Measurements from ENCODE around the gene CCDC148. TPM values are rescaled to one million over a fixed set of nuclear protein-coding genes. Genes with fewer than 3 reads are reported as not detected.

CCDC148 gene
- polyA plus RNA-seq, 3 donors, result not detected

- no peak overlapping the region for H2AFZ ChIP-seq (ENCODE audit: insufficient read depth, low read depth, low read length, poor library complexity, severe bottlenecking)
- H3K4me3 ChIP-seq (replicated peaks in 1 of 3; ENCODE audit: low read depth in 2 of 3, low read length in 3 of 3), result no peak overlapping the region
- H3K79me2 ChIP-seq (ENCODE audit: insufficient read depth, low read length), result peaks cover 64% of the 10 kb centered on the region
- intact Hi-C loops (cut with micrococcal nuclease), result no loop called here
- Mint-ChIP-seq H3K27ac (no peak overlapping the region), H3K27me3 (ENCODE audit: low read depth in 3 of 3) (peaks cover 3 to 15% (median 9%) of the 10 kb centered on the region in 3 donors), H3K4me1 (peaks cover 36% of the 10 kb centered on the region), H3K4me3 (peak overlapping the region; percentile 60 to 96), H3K36me3 (no peaks in the 10 kb centered on the region), H3K9me3 (no peaks in the 10 kb centered on the region)
- peaks cover 20 to 34% of the 10 kb centered on the region in 2 donors for H3K4me1 ChIP-seq (ENCODE audit: control insufficient read depth in 1 of 2, insufficient read depth in 2 of 2, low read length in 2 of 2)
- WGBS (ENCODE audit: insufficient coverage), result 85% methylated on average over 2 of the region's 9 CpGs
- H3K27me3 ChIP-seq (ENCODE audit: control insufficient read depth in 2 of 2, insufficient read depth in 2 of 2, low read length in 2 of 2), result peaks cover 2 to 4% of the 10 kb centered on the region in 2 donors
- no peak overlapping the region for H3K27ac ChIP-seq (ENCODE audit: low read depth in 1 of 2, low read length in 2 of 2)
- TF ChIP-seq CTCF (IDR thresholded peaks at IDR 0.05), result no peak
- no peaks in the 10 kb centered on the region for H3K36me3 ChIP-seq (replicated peaks in 1 of 2; ENCODE audit: control insufficient read depth in 1 of 2, insufficient read depth in 2 of 2, low read length in 2 of 2)
- H4K20me1 ChIP-seq (ENCODE audit: insufficient read depth, low read length), result no peaks in the 10 kb centered on the region
- DNase-seq, result no peak
- H3K9ac ChIP-seq (ENCODE audit: insufficient read depth, low read length, poor library complexity, severe bottlenecking), result no peak overlapping the region
- H3K9me3 ChIP-seq (replicated peaks in 1 of 2; ENCODE audit: control insufficient read depth in 1 of 2, insufficient read depth in 1 of 2, low read length in 2 of 2), result no peaks in the 10 kb centered on the region
- H3K4me2 ChIP-seq (replicated peaks; ENCODE audit: extremely low read depth, low read length, poor library complexity, severe bottlenecking), result peak overlapping the region; percentile 91
Observed at GRCh38 chr2:158459161-158460003, 2.8 kb upstream of the CCDC148 start.

GRCh38 chr2:158458617-158458920 is 2.0 kb upstream of the CCDC148 start:
- TF ChIP-seq CTCF (IDR thresholded peaks at IDR 0.05), result no peak
- Histone ChIP-seq H3K9me3 (replicated peaks in 1 of 2; ENCODE audit: control insufficient read depth in 1 of 2, insufficient read depth in 1 of 2, low read length in 2 of 2) (no peaks in the 10 kb centered on the region), H3K4me1 (ENCODE audit: control insufficient read depth in 1 of 2, insufficient read depth in 2 of 2, low read length in 2 of 2) (peaks cover 20 to 34% of the 10 kb centered on the region in 2 donors), H4K20me1 (ENCODE audit: insufficient read depth, low read length) (no peaks in the 10 kb centered on the region), H3K4me3 (replicated peaks in 1 of 3; ENCODE audit: low read depth in 2 of 3, low read length in 3 of 3) (peak overlapping the region in 2 of 3 experiments; percentile 75 to 81), H3K27ac (ENCODE audit: low read depth in 1 of 2, low read length in 2 of 2) (no peak overlapping the region), H2AFZ (ENCODE audit: insufficient read depth, low read depth, low read length, poor library complexity, severe bottlenecking) (no peak overlapping the region), H3K27me3 (ENCODE audit: control insufficient read depth in 2 of 2, insufficient read depth in 2 of 2, low read length in 2 of 2) (peaks cover 5 to 8% of the 10 kb centered on the region in 2 donors), H3K36me3 (replicated peaks in 1 of 2; ENCODE audit: control insufficient read depth in 1 of 2, insufficient read depth in 2 of 2, low read length in 2 of 2) (no peaks in the 10 kb centered on the region), H3K4me2 (replicated peaks; ENCODE audit: extremely low read depth, low read length, poor library complexity, severe bottlenecking) (peak overlapping the region; percentile 91), H3K9ac (ENCODE audit: insufficient read depth, low read length, poor library complexity, severe bottlenecking) (no peak overlapping the region), H3K79me2 (ENCODE audit: insufficient read depth, low read length) (peaks cover 56% of the 10 kb centered on the region)
- Mint-ChIP-seq H3K4me3 (peak overlapping the region; percentile 96 to 98), H3K36me3 (no peaks in the 10 kb centered on the region), H3K27me3 (ENCODE audit: low read depth in 3 of 3) (peaks cover 6 to 20% (median 15%) of the 10 kb centered on the region in 3 donors), H3K9me3 (no peaks in the 10 kb centered on the region), H3K27ac (peak overlapping the region in 1 of 7 donors; percentile 32), H3K4me1 (peaks cover 36% of the 10 kb centered on the region)
- WGBS (ENCODE audit: insufficient coverage), result 12% methylated on average over 4 of the region's 9 CpGs
- intact Hi-C loops (cut with micrococcal nuclease), result no loop called here
- no peak for DNase-seq
